Neuron (in vitro differentiated cells): ENCODE results near the gene MORF4L2.
A peak's percentile ranks its signal among the peaks of the same experiment; 100 is the strongest.

Source experiments
- H2AFZ ChIP-seq: one replicate; pipeline ENCODE4 v1.6.1; 2013; ENCODE audit warnings: low read depth, mild to moderate bottlenecking, inconsistent platforms, low read length, moderate library complexity
- H3K27me3 ChIP-seq: one replicate; pipeline ENCODE4 v1.6.1; 2013; ENCODE audit warnings: low read length; ENCODE audit not compliant: insufficient read depth
- H3K36me3 ChIP-seq: one replicate; pipeline ENCODE4 v1.6.1; 2013; ENCODE audit warnings: low read length; ENCODE audit not compliant: insufficient read depth
- H3K4me1 ChIP-seq: one replicate; pipeline ENCODE4 v1.6.1; 2013; ENCODE audit warnings: low read length; ENCODE audit not compliant: insufficient read depth
- H3K4me3 ChIP-seq: 2 replicates; pipeline ENCODE4 v1.5.1; 2013; ENCODE audit warnings: mild to moderate bottlenecking, low read length, moderate library complexity
- H3K9me3 ChIP-seq: one replicate; pipeline ENCODE4 v1.6.1; 2013; ENCODE audit warnings: low read length

MORF4L2 gene

GRCh38 chrX:103704863-103705262 lies 18.4 kb upstream of the MORF4L2 start:
- no peaks in the 10 kb centered on the region for H3K36me3 ChIP-seq
- H3K4me1 ChIP-seq, result no peaks in the 10 kb centered on the region
- no peaks in the 10 kb centered on the region for H3K27me3 ChIP-seq
- no peak overlapping the region for H3K4me3 ChIP-seq
- H2AFZ ChIP-seq, result no peak overlapping the region
- H3K9me3 ChIP-seq, result no peaks in the 10 kb centered on the region

GRCh38 chrX:103699243-103699642 lies 12.7 kb upstream of the MORF4L2 start:
- H3K36me3 ChIP-seq, result no peaks in the 10 kb centered on the region
- no peak overlapping the region for H3K4me3 ChIP-seq
- H2AFZ ChIP-seq, result no peak overlapping the region

GRCh38 chrX:103697687-103698086 lies 11.2 kb upstream of the MORF4L2 start:
- Histone ChIP-seq H3K9me3 (no peaks in the 10 kb centered on the region), H3K4me3 (no peak overlapping the region), H3K36me3 (no peaks in the 10 kb centered on the region), H3K4me1 (no peaks in the 10 kb centered on the region), H3K27me3 (no peaks in the 10 kb centered on the region), H2AFZ (no peak overlapping the region)

More at GRCh38 chrX:103699243-103699642, 12.7 kb upstream of the MORF4L2 start:
- Histone ChIP-seq H3K9me3 (no peaks in the 10 kb centered on the region), H3K27me3 (no peaks in the 10 kb centered on the region), H3K4me1 (no peaks in the 10 kb centered on the region)

GRCh38 chrX:103691059-103691458 lies 4.6 kb upstream of the MORF4L2 start:
- H3K4me3 ChIP-seq, result no peak overlapping the region
- H3K4me1 ChIP-seq, result no peaks in the 10 kb centered on the region
- H3K27me3 ChIP-seq, result no peaks in the 10 kb centered on the region
- no peaks in the 10 kb centered on the region for H3K9me3 ChIP-seq
- no peaks in the 10 kb centered on the region for H3K36me3 ChIP-seq
- no peak overlapping the region for H2AFZ ChIP-seq

GRCh38 chrX:103688946-103689345 lies 2.4 kb upstream of the MORF4L2 start:
- peaks cover 9% of the 10 kb centered on the region for H3K36me3 ChIP-seq
- peaks cover 4% of the 10 kb centered on the region for H3K4me1 ChIP-seq
- no peak overlapping the region for H3K4me3 ChIP-seq
- H2AFZ ChIP-seq, result no peak overlapping the region
- no peaks in the 10 kb centered on the region for H3K9me3 ChIP-seq
- no peaks in the 10 kb centered on the region for H3K27me3 ChIP-seq

GRCh38 chrX:103687696-103688201 lies 1.2 kb upstream of the MORF4L2 start:
- H3K4me3 ChIP-seq, result peak overlapping the region; percentile 63
- H2AFZ ChIP-seq, result no peak overlapping the region
- peaks cover 14% of the 10 kb centered on the region for H3K36me3 ChIP-seq
- H3K4me1 ChIP-seq, result peaks cover 4% of the 10 kb centered on the region
- H3K9me3 ChIP-seq, result no peaks in the 10 kb centered on the region
- H3K27me3 ChIP-seq, result no peaks in the 10 kb centered on the region

- Histone ChIP-seq H3K9me3 (no peaks in the 10 kb centered on the region), H3K4me3 (peak overlapping the region; percentile 63), H2AFZ (no peak overlapping the region), H3K4me1 (peaks cover 4% of the 10 kb centered on the region), H3K27me3 (no peaks in the 10 kb centered on the region), H3K36me3 (peaks cover 18% of the 10 kb centered on the region)
Measured at GRCh38 chrX:103687073-103687695, 685 bp upstream of the MORF4L2 start.

- no peaks in the 10 kb centered on the region for H3K27me3 ChIP-seq
- H3K9me3 ChIP-seq, result no peaks in the 10 kb centered on the region
- no peak overlapping the region for H2AFZ ChIP-seq
- peaks cover 25% of the 10 kb centered on the region for H3K36me3 ChIP-seq
- peak overlapping the region; percentile 81 for H3K4me3 ChIP-seq
- peaks cover 4% of the 10 kb centered on the region for H3K4me1 ChIP-seq
Measured at GRCh38 chrX:103685396-103685795, 1.1 kb downstream of the MORF4L2 start.

- Histone ChIP-seq H3K36me3 (peaks cover 44% of the 10 kb centered on the region), H3K4me3 (no peak overlapping the region), H3K9me3 (no peaks in the 10 kb centered on the region), H3K27me3 (no peaks in the 10 kb centered on the region), H2AFZ (no peak overlapping the region), H3K4me1 (peaks cover 4% of the 10 kb centered on the region)
Measured at GRCh38 chrX:103681443-103681842, 5.1 kb downstream of the MORF4L2 start.

GRCh38 chrX:103678199-103678993 lies 8.1 kb downstream of the MORF4L2 start:
- no peaks in the 10 kb centered on the region for H3K9me3 ChIP-seq
- no peak overlapping the region for H2AFZ ChIP-seq
- H3K4me1 ChIP-seq, result no peaks in the 10 kb centered on the region
- H3K36me3 ChIP-seq, result peaks cover 35% of the 10 kb centered on the region
- no peak overlapping the region for H3K4me3 ChIP-seq
- peaks cover 3% of the 10 kb centered on the region for H3K27me3 ChIP-seq

- Histone ChIP-seq H2AFZ (no peak overlapping the region), H3K4me1 (no peaks in the 10 kb centered on the region), H3K36me3 (peaks cover 21% of the 10 kb centered on the region)
Measured at GRCh38 chrX:103674531-103675454, 11.7 kb downstream of the MORF4L2 start.

GRCh38 chrX:103669745-103670144 lies 16.8 kb downstream of the MORF4L2 start:
- H3K4me1 ChIP-seq, result no peaks in the 10 kb centered on the region
- no peaks in the 10 kb centered on the region for H3K9me3 ChIP-seq
- H3K36me3 ChIP-seq, result no peaks in the 10 kb centered on the region
- no peak overlapping the region for H3K4me3 ChIP-seq
- H2AFZ ChIP-seq, result no peak overlapping the region
- peaks cover 18% of the 10 kb centered on the region for H3K27me3 ChIP-seq

More at GRCh38 chrX:103674531-103675454, 11.7 kb downstream of the MORF4L2 start:
- no peaks in the 10 kb centered on the region for H3K9me3 ChIP-seq
- H3K4me3 ChIP-seq, result no peak overlapping the region
- H3K27me3 ChIP-seq, result peaks cover 3% of the 10 kb centered on the region
